HEK293 (cell line): Measurements from ENCODE around the gene SPATA31D1.
A peak's percentile ranks its signal among the peaks of the same experiment; 100 is the strongest.
"Not testable (repeated sequence)": the region's sequence is repeated elsewhere in the genome, so short reads cannot be mapped to it uniquely, and the experiment has no call there.

Experiments
- CTCF ChIA-PET: fragments of 350-600 bp; formaldehyde crosslinking; extraction: SDS; loops from one replicate; lab custom pipeline; 2021; ENCODE audit warnings: antibody characterized with exemption; lab: Yijun Ruan, JAX
- POLR2A ChIA-PET: fragments of 300-600 bp; formaldehyde crosslinking; extraction: SDS; loops from one replicate; lab custom pipeline; 2020; ENCODE audit warnings: antibody characterized with exemption, inconsistent platforms; lab: Yijun Ruan, JAX
- H3K27ac ChIP-seq: fragments of 200-500 bp; sonication (Bioruptor generic); 2 replicates; pipeline ENCODE4 v1.5.1; 2014; ENCODE audit warnings: low read depth, low read length, control low read depth, inconsistent platforms; ENCODE audit errors: extremely low read depth
- H3K36me3 ChIP-seq, 2 experiments: fragments of 200-500 bp in 1 of 2; sonication (Bioruptor generic) in 1 of 2; 1 replicate in 1 of 2; 2 replicates in 1 of 2; pipeline ENCODE4 v1.5.1; 2014 to 2017; ENCODE audit warnings: inconsistent platforms in 2 of 2, low read length in 2 of 2; ENCODE audit not compliant: control insufficient read depth in 2 of 2, insufficient read depth in 1 of 2
- H3K4me1 ChIP-seq: fragments of 200-500 bp; sonication (Bioruptor generic); 2 replicates; pipeline ENCODE4 v1.5.1; 2014; ENCODE audit warnings: mild to moderate bottlenecking, low read length, inconsistent platforms; ENCODE audit not compliant: control insufficient read depth, insufficient read depth
- H3K4me3 ChIP-seq: 2 replicates; pipeline ENCODE4 v1.5.1; 2011; ENCODE audit warnings: low read depth, mild to moderate bottlenecking, control low read depth, low read length, moderate library complexity
- H3K9me3 ChIP-seq: fragments of 200-500 bp; sonication (Bioruptor generic); 2 replicates; pipeline ENCODE4 v1.5.1; 2014; ENCODE audit warnings: low read depth, low read length, inconsistent platforms; ENCODE audit not compliant: control insufficient read depth, insufficient read depth
- KLF16 ChIP-seq: fragments of 450-650 bp; formaldehyde crosslinking; IDR thresholded peaks from 2 replicates; pipeline ENCODE4 v1.5.1; 2017; ENCODE audit warnings: missing biosample characterization, missing genetic modification characterization
- SALL2 ChIP-seq: fragments of 450-650 bp; formaldehyde crosslinking; IDR thresholded peaks from 2 replicates; pipeline ENCODE4 v1.5.0; 2017; ENCODE audit warnings: missing biosample characterization, mild to moderate bottlenecking, missing genetic modification characterization, borderline replicate concordance
- SCRT2 ChIP-seq: fragments of 450-650 bp; formaldehyde crosslinking; IDR thresholded peaks from 2 replicates; pipeline ENCODE4 v1.5.1; 2016; ENCODE audit warnings: missing biosample characterization, missing genetic modification characterization
- SETDB1 ChIP-seq: IDR thresholded peaks from one replicate; pipeline ENCODE4 v1.6.1; 2017; ENCODE audit warnings: mild to moderate bottlenecking, low read length, moderate library complexity, mixed read lengths; ENCODE audit not compliant: insufficient read length
- SP3 ChIP-seq: fragments of 450-650 bp; formaldehyde crosslinking; IDR thresholded peaks from 2 replicates; pipeline ENCODE4 v1.5.1; 2016; ENCODE audit warnings: missing biosample characterization, missing genetic modification characterization
- TRIM28 ChIP-seq: IDR thresholded peaks from 2 replicates; pipeline ENCODE4 v1.6.1; 2011; ENCODE audit warnings: low read length, control low read depth, borderline replicate concordance
- ZFP69B ChIP-seq: fragments of 450-650 bp; formaldehyde crosslinking; IDR thresholded peaks from 2 replicates; pipeline ENCODE4 v1.5.1; 2016; ENCODE audit warnings: missing biosample characterization, missing genetic modification characterization
- ZNF174 ChIP-seq: fragments of 450-650 bp; formaldehyde crosslinking; IDR thresholded peaks from 2 replicates; pipeline ENCODE4 v1.5.0; 2017; ENCODE audit warnings: missing biosample characterization, mild to moderate bottlenecking, missing genetic modification characterization
- ZNF248 ChIP-seq: fragments of 450-650 bp; formaldehyde crosslinking; IDR thresholded peaks from 2 replicates; pipeline ENCODE4 v1.5.1; 2017; ENCODE audit warnings: missing biosample characterization, missing genetic modification characterization
- ZNF560 ChIP-seq: fragments of 450-650 bp; formaldehyde crosslinking; IDR thresholded peaks from 2 replicates; pipeline ENCODE4 v1.5.1; 2017; ENCODE audit warnings: missing biosample characterization, missing genetic modification characterization, borderline replicate concordance
- ZNF585B ChIP-seq: fragments of 450-650 bp; formaldehyde crosslinking; IDR thresholded peaks from 2 replicates; pipeline ENCODE4 v1.5.1; 2016; ENCODE audit warnings: missing biosample characterization, missing genetic modification characterization
- ZNF624 ChIP-seq: fragments of 450-650 bp; formaldehyde crosslinking; IDR thresholded peaks from 2 replicates; pipeline ENCODE4 v1.5.1; 2017; ENCODE audit warnings: missing biosample characterization, missing genetic modification characterization
- ZNF658 ChIP-seq: fragments of 450-650 bp; formaldehyde crosslinking; IDR thresholded peaks from 2 replicates; pipeline ENCODE4; 2016; ENCODE audit warnings: missing biosample characterization, missing genetic modification characterization
- TF ChIP-seq, protein P1 (sequence below): fragments of 450-650 bp; formaldehyde crosslinking; conservative IDR thresholded peaks from 2 replicates; pipeline ENCODE4 v1.5.1; 2016; ENCODE audit warnings: low read depth, missing biosample characterization, missing genetic modification characterization
- TF ChIP-seq, protein P2 (sequence below): fragments of 450-650 bp; formaldehyde crosslinking; IDR thresholded peaks from 2 replicates; pipeline ENCODE4 v1.5.1; 2017; ENCODE audit warnings: missing biosample characterization, missing genetic modification characterization

Gene SPATA31D1

DNA sequence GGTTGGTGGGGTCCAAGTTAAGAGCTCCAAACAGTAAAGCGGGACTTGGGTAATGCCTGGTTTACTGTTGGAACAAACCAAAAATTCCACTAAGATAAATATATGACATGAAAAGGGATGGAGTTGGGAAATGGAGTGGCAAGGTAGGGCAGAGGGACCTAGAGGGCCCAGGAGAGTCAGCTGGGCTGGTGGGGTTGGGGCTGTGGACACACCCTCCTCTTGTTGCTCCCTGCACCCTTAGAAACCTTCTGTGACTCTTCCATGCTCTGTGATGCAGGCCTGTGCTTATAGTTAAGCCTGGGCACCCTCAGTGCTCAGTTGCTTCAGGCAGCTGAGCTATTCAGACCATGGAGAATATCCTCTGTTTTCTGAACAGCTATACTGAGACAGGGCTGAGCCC is at the start of gene SPATA31D1:
Gene SPATA31D1, plus strand, starts transcription at position 301 of the 400 bp plus-strand sequence. Its CDS starts 47 bp downstream, at position 348.
- H3K9me3 ChIP-seq, H3K4me1 ChIP-seq, H3K4me3 ChIP-seq, H3K27ac ChIP-seq, CTCF ChIA-PET, H3K36me3 ChIP-seq, POLR2A ChIA-PET: not testable (repeated sequence)

DNA sequence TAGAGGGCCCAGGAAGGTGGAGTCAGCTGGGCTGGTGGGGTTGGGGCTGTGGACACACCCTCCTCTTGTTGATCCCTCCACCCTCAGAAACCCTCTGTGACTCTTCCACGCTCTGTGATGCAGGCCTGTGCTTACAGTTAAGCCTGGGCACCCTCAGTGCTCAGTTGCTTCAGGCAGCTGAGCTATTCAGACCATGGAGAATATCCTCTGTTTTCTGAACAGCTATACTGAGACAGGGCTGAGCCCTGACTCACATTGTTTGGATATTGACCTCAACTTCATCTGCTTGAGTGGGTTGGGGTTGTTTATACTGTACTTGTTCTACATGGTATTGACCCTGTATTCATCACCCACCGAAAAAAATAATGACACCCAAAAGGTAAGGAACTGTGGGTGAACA is 45.2 kb upstream of the SPATA31D1 start, which contains the start of gene SPATA31D3:
Gene SPATA31D3, plus strand, starts transcription at position 108 of the 400 bp plus-strand sequence. Its CDS starts 86 bp downstream, at position 194.
- H3K9me3 ChIP-seq, H3K36me3 ChIP-seq, POLR2A ChIA-PET, H3K27ac ChIP-seq, H3K4me3 ChIP-seq, CTCF ChIA-PET, H3K4me1 ChIP-seq: not testable (repeated sequence)

DNA sequence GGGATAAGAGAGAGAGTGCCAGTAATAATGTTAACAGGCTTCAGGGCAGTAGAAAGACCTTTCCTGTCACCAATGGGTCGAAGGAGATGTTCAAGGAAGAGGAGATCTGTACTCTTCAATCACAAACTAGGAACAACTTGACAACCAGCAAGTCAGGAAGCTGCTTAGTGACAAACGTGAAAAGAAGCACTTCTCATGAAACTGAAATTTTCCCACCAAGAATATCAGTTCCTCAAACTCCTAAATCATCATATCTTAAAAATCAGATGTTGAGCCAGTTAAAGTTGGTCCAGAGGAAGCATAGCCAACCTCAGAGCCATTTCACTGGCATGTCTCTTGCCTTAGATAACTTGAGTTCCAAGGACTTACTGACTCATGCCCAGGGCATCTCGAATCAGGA is 39.9 kb upstream of the SPATA31D1 start:
- CTCF ChIA-PET, POLR2A ChIA-PET, H3K27ac ChIP-seq, H3K4me3 ChIP-seq, H3K9me3 ChIP-seq, H3K4me1 ChIP-seq, H3K36me3 ChIP-seq: not testable (repeated sequence)

DNA sequence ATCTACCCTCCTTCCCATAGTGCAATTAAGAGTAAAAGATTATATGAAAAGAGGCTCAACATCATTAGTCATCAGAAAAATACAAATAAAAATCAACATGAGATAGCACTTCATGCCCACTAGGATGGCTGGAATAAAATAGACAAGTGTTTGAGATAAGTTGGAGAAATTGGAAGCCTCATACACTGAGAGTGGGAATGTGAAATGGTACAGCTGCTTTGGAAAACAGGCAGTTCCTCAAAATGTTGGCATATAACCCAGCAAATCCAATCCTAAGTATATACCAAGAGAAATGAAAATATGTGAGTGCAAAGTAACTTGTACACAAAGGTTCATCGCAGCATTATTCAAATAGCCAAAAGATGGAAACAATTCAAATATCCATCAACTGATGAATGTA is 35.5 kb upstream of the SPATA31D1 start:
- H3K9me3 ChIP-seq = no peaks in the 10 kb centered on the region
- no peaks in the 10 kb centered on the region for H3K36me3 ChIP-seq
- H3K27ac ChIP-seq = no peak overlapping the region
- ChIA-PET CTCF (no interaction called here), POLR2A (no interaction called here)
- no peaks in the 10 kb centered on the region for H3K4me1 ChIP-seq
- H3K4me3 ChIP-seq = no peak overlapping the region
- TF ChIP-seq SCRT2 (tag by site-specific recombination) (no peak), ZNF560 (tag by site-specific recombination) (no peak)

DNA sequence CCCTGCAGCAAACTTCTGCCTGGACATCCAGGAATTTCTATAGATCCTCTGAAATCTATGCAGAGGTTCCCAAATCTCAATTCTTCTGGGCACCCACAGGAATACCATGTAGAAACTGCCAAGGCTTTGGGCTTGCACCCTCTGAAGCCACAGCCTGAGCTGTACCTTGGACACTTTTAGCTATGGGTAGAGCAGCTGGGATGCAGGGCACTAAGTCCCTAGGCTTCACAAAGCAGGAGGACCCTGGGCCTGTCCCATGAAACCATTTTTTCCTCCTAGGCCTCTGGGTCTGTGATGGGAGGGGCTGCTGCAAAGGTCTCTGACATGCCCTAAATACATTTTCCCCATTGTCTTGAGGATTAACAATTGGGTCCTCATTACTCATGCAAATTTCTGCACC is 32.9 kb upstream of the SPATA31D1 start:
- Histone ChIP-seq H3K9me3 (no peaks in the 10 kb centered on the region), H3K4me1 (no peaks in the 10 kb centered on the region), H3K4me3 (no peak overlapping the region), H3K36me3 (no peaks in the 10 kb centered on the region)
- TF ChIP-seq KLF16 = no peak
- no peak for TF ChIP-seq SP3
- TF ChIP-seq ZNF248 (tag by site-specific recombination) = no peak
- no peak for TF ChIP-seq ZNF174 (tag by site-specific recombination)
- TF ChIP-seq ZFP69B (tag by site-specific recombination) = no peak
- TF ChIP-seq, protein P1, sequence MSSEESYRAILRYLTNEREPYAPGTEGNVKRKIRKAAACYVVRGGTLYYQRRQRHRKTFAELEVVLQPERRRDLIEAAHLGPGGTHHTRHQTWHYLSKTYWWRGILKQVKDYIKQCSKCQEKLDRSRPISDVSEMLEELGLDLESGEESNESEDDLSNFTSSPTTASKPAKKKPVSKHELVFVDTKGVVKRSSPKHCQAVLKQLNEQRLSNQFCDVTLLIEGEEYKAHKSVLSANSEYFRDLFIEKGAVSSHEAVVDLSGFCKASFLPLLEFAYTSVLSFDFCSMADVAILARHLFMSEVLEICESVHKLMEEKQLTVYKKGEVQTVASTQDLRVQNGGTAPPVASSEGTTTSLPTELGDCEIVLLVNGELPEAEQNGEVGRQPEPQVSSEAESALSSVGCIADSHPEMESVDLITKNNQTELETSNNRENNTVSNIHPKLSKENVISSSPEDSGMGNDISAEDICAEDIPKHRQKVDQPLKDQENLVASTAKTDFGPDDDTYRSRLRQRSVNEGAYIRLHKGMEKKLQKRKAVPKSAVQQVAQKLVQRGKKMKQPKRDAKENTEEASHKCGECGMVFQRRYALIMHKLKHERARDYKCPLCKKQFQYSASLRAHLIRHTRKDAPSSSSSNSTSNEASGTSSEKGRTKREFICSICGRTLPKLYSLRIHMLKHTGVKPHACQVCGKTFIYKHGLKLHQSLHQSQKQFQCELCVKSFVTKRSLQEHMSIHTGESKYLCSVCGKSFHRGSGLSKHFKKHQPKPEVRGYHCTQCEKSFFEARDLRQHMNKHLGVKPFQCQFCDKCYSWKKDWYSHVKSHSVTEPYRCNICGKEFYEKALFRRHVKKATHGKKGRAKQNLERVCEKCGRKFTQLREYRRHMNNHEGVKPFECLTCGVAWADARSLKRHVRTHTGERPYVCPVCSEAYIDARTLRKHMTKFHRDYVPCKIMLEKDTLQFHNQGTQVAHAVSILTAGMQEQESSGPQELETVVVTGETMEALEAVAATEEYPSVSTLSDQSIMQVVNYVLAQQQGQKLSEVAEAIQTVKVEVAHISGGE = no peak
- TF ChIP-seq ZNF658 (tag by site-specific recombination) = no peak
- TF ChIP-seq TRIM28 = peak; percentile 66; the same call in 1 of the 2 replicates
- TF ChIP-seq, protein P2, sequence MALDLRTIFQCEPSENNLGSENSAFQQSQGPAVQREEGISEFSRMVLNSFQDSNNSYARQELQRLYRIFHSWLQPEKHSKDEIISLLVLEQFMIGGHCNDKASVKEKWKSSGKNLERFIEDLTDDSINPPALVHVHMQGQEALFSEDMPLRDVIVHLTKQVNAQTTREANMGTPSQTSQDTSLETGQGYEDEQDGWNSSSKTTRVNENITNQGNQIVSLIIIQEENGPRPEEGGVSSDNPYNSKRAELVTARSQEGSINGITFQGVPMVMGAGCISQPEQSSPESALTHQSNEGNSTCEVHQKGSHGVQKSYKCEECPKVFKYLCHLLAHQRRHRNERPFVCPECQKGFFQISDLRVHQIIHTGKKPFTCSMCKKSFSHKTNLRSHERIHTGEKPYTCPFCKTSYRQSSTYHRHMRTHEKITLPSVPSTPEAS (tag by site-specific recombination) = no peak
- peak; percentile 86 for TF ChIP-seq ZNF585B (tag by site-specific recombination)
- peak; percentile 79 for TF ChIP-seq SETDB1
- TF ChIP-seq ZNF624 (tag by site-specific recombination) = no peak
- TF ChIP-seq SALL2 (tag by site-specific recombination) = no peak
- TF ChIP-seq, all 188 proteins: peak for 3
- ChIA-PET CTCF (no interaction called here), POLR2A (no interaction called here)
- H3K27ac ChIP-seq = no peak overlapping the region
